ENCODE measurements around the gene ADARB2. TPM values are rescaled to one million over a fixed set of nuclear protein-coding genes. Genes with fewer than 3 reads are reported as not detected.

ADARB2 gene
- total RNA-seq, 2 experiments from 2014 or later, result 0.17 to 0.30 TPM

GRCh38 chr10:1136268-1136667 lies 601.1 kb downstream of the ADARB2 start:
- POLR2A ChIA-PET, result no interaction called here
- Mint-ChIP-seq H3K4me3 (no peak overlapping the region), H3K9me3 (peaks cover 14% of the 10 kb centered on the region), H3K27ac (no peak overlapping the region), H3K4me1 (peaks cover 16% of the 10 kb centered on the region), H3K27me3 (peaks cover 27% of the 10 kb centered on the region), H3K36me3 (ENCODE audit: low read depth) (peaks cover 12% of the 10 kb centered on the region)
- CTCF ChIA-PET, result interaction anchor here (1.0 kb wide), 1 partner anchor 19 kb away, joined by 3 read pairs; no protein-coding TSS in a partner anchor
- no peak for DNase-seq

- Mint-ChIP-seq H3K4me1 (peaks cover 16% of the 10 kb centered on the region), H3K9me3 (peaks cover 11% of the 10 kb centered on the region), H3K36me3 (ENCODE audit: low read depth) (peaks cover 31% of the 10 kb centered on the region), H3K27ac (peak overlapping the region; percentile 69), H3K4me3 (no peak overlapping the region), H3K27me3 (peaks cover 11% of the 10 kb centered on the region)
- POLR2A ChIA-PET, result no interaction called here
- CTCF ChIA-PET, result interaction anchor here (1.9 kb wide), 1 partner anchor 12 kb away, joined by 4 read pairs; no protein-coding TSS in a partner anchor
- no peak for DNase-seq
Observed at GRCh38 chr10:1134156-1134555, 603.2 kb downstream of the ADARB2 start.

- Mint-ChIP-seq H3K36me3 (ENCODE audit: low read depth) (peaks cover 37% of the 10 kb centered on the region), H3K4me1 (peaks cover 16% of the 10 kb centered on the region), H3K27ac (peak overlapping the region; percentile 69), H3K9me3 (peaks cover 5% of the 10 kb centered on the region), H3K4me3 (no peak overlapping the region), H3K27me3 (peaks cover 5% of the 10 kb centered on the region)
- CTCF ChIA-PET, result interaction anchor here (1.9 kb wide), 1 partner anchor 12 kb away, joined by 4 read pairs; no protein-coding TSS in a partner anchor
- no peak for DNase-seq
- POLR2A ChIA-PET, result no interaction called here
Observed at GRCh38 chr10:1133495-1134045, 603.8 kb downstream of the ADARB2 start.

GRCh38 chr10:1132584-1132983 lies 604.7 kb downstream of the ADARB2 start:
- Mint-ChIP-seq H3K9me3 (no peaks in the 10 kb centered on the region), H3K27me3 (no peaks in the 10 kb centered on the region), H3K4me3 (no peak overlapping the region), H3K27ac (no peak overlapping the region), H3K4me1 (peaks cover 16% of the 10 kb centered on the region), H3K36me3 (ENCODE audit: low read depth) (peaks cover 41% of the 10 kb centered on the region)
- ChIA-PET POLR2A (no interaction called here), CTCF (interaction anchor here (0.6 to 1.9 kb wide), 2 partner anchors 11 to 255 kb away, joined by 3 to 4 read pairs; no protein-coding TSS in a partner anchor)
- no peak for DNase-seq

- CTCF ChIA-PET, result interaction anchor here (1.1 kb wide), 1 partner anchor 21 kb away, joined by 3 read pairs; no protein-coding TSS in a partner anchor
- DNase-seq, result no peak
- POLR2A ChIA-PET, result no interaction called here
- Mint-ChIP-seq H3K4me1 (peaks cover 16% of the 10 kb centered on the region), H3K27ac (no peak overlapping the region), H3K27me3 (no peaks in the 10 kb centered on the region), H3K4me3 (no peak overlapping the region), H3K36me3 (ENCODE audit: low read depth) (peaks cover 46% of the 10 kb centered on the region), H3K9me3 (no peaks in the 10 kb centered on the region)
Observed at GRCh38 chr10:1130995-1131790, 606.1 kb downstream of the ADARB2 start.

GRCh38 chr10:1130226-1130625 lies 607.1 kb downstream of the ADARB2 start:
- Mint-ChIP-seq H3K9me3 (no peaks in the 10 kb centered on the region), H3K4me1 (peaks cover 16% of the 10 kb centered on the region)
- CTCF ChIA-PET, result interaction anchor here (1.1 kb wide), 1 partner anchor 20 kb away, joined by 3 read pairs; no protein-coding TSS in a partner anchor

GRCh38 chr10:1128649-1129048 lies 608.7 kb downstream of the ADARB2 start:
- no peak for DNase-seq
- Mint-ChIP-seq H3K4me1 (peaks cover 13% of the 10 kb centered on the region), H3K4me3 (no peak overlapping the region), H3K27ac (no peak overlapping the region), H3K9me3 (no peaks in the 10 kb centered on the region), H3K27me3 (no peaks in the 10 kb centered on the region), H3K36me3 (ENCODE audit: low read depth) (peaks cover 63% of the 10 kb centered on the region)
- ChIA-PET CTCF (no interaction called here), POLR2A (no interaction called here)

More at GRCh38 chr10:1130226-1130625, 607.1 kb downstream of the ADARB2 start:
- DNase-seq, result no peak
- Mint-ChIP-seq H3K27ac (no peak overlapping the region), H3K36me3 (ENCODE audit: low read depth) (peaks cover 50% of the 10 kb centered on the region), H3K4me3 (no peak overlapping the region), H3K27me3 (no peaks in the 10 kb centered on the region)
- POLR2A ChIA-PET, result no interaction called here

- CTCF ChIA-PET, result no interaction called here
- no peak for DNase-seq
- Mint-ChIP-seq H3K9me3 (no peaks in the 10 kb centered on the region), H3K4me3 (no peak overlapping the region), H3K27me3 (no peaks in the 10 kb centered on the region), H3K27ac (no peak overlapping the region), H3K36me3 (ENCODE audit: low read depth) (peaks cover 67% of the 10 kb centered on the region), H3K4me1 (peaks cover 13% of the 10 kb centered on the region)
- POLR2A ChIA-PET, result no interaction called here
Observed at GRCh38 chr10:1128115-1128514, 609.2 kb downstream of the ADARB2 start.

- H3K4me3 Mint-ChIP-seq, result no peak overlapping the region
- CTCF ChIA-PET, result no interaction called here
- peaks cover 11% of the 10 kb centered on the region for H3K4me1 Mint-ChIP-seq
- peak overlapping the region; percentile 10 for H3K27ac Mint-ChIP-seq
- H3K27me3 Mint-ChIP-seq, result no peaks in the 10 kb centered on the region
- POLR2A ChIA-PET, result no interaction called here
- no peaks in the 10 kb centered on the region for H3K9me3 Mint-ChIP-seq
- H3K36me3 Mint-ChIP-seq (ENCODE audit: low read depth), result peaks cover 67% of the 10 kb centered on the region
- DNase-seq, result no peak
Observed at GRCh38 chr10:1127629-1128028, 609.7 kb downstream of the ADARB2 start.

Measured in activated CD4-positive, alpha-beta T cell treated with anti-CD3 and anti-CD28 coated beads, Interleukin-2, amount 10 ng/mL, durations not matched to agents 7 days and 5 days (primary cell).